Measurements from ENCODE around the gene POU4F2.

Gene POU4F2

GRCh38 chr4:146638786-146639505 is at the start of gene POU4F2:
POU4F2 (plus strand) TSS chr4:146638893; CDS start chr4:146639141, 248 bp downstream.
- in situ Hi-C loops (cut with HindIII; ENCODE audit: low sequenced_read_pairs) = no loop called here

- in situ Hi-C loops (cut with HindIII; ENCODE audit: low sequenced_read_pairs) = no loop called here
Measured at GRCh38 chr4:146590801-146591200, 47.9 kb upstream of the POU4F2 start.

GRCh38 chr4:146592019-146592418 is 46.7 kb upstream of the POU4F2 start:
- in situ Hi-C loops (cut with HindIII; ENCODE audit: low sequenced_read_pairs) = no loop called here

- in situ Hi-C loops (cut with HindIII; ENCODE audit: low sequenced_read_pairs) = no loop called here
Measured at GRCh38 chr4:146632770-146633470, 5.8 kb upstream of the POU4F2 start.

- in situ Hi-C loops (cut with HindIII; ENCODE audit: low sequenced_read_pairs) = no loop called here
Measured at GRCh38 chr4:146633471-146633800, 5.3 kb upstream of the POU4F2 start.

GRCh38 chr4:146634825-146635224 is 3.9 kb upstream of the POU4F2 start:
- in situ Hi-C loops (cut with HindIII; ENCODE audit: low sequenced_read_pairs) = no loop called here

- in situ Hi-C loops (cut with HindIII; ENCODE audit: low sequenced_read_pairs) = no loop called here
Measured at GRCh38 chr4:146637621-146638332, 916 bp upstream of the POU4F2 start.

- in situ Hi-C loops (cut with HindIII; ENCODE audit: low sequenced_read_pairs) = no loop called here
Measured at GRCh38 chr4:146638333-146638785, 334 bp upstream of the POU4F2 start.

GRCh38 chr4:146639506-146639932 is 826 bp downstream of the POU4F2 start:
- in situ Hi-C loops (cut with HindIII; ENCODE audit: low sequenced_read_pairs) = no loop called here

- in situ Hi-C loops (cut with HindIII; ENCODE audit: low sequenced_read_pairs) = no loop called here
Measured at GRCh38 chr4:146640021-146640464, 1.4 kb downstream of the POU4F2 start.

- in situ Hi-C loops (cut with HindIII; ENCODE audit: low sequenced_read_pairs) = no loop called here
Measured at GRCh38 chr4:146640465-146641061, 1.9 kb downstream of the POU4F2 start.

GRCh38 chr4:146641762-146642161 is 3.1 kb downstream of the POU4F2 start:
- in situ Hi-C loops (cut with HindIII; ENCODE audit: low sequenced_read_pairs) = no loop called here

GRCh38 chr4:146643812-146644401 is 5.2 kb downstream of the POU4F2 start:
- in situ Hi-C loops (cut with HindIII; ENCODE audit: low sequenced_read_pairs) = no loop called here

GRCh38 chr4:146645921-146646320 is 7.2 kb downstream of the POU4F2 start:
- in situ Hi-C loops (cut with HindIII; ENCODE audit: low sequenced_read_pairs) = no loop called here

GRCh38 chr4:146646593-146647325 is 8.1 kb downstream of the POU4F2 start:
- in situ Hi-C loops (cut with HindIII; ENCODE audit: low sequenced_read_pairs) = no loop called here

- in situ Hi-C loops (cut with HindIII; ENCODE audit: low sequenced_read_pairs) = no loop called here
Measured at GRCh38 chr4:146647615-146648460, 9.1 kb downstream of the POU4F2 start.

- in situ Hi-C loops (cut with HindIII; ENCODE audit: low sequenced_read_pairs) = no loop called here
Measured at GRCh38 chr4:146648461-146648783, 9.7 kb downstream of the POU4F2 start.

- in situ Hi-C loops (cut with HindIII; ENCODE audit: low sequenced_read_pairs) = no loop called here
Measured at GRCh38 chr4:146649232-146649631, 10.5 kb downstream of the POU4F2 start.

GRCh38 chr4:146650034-146650433 is 11.3 kb downstream of the POU4F2 start:
- in situ Hi-C loops (cut with HindIII; ENCODE audit: low sequenced_read_pairs) = no loop called here
